Smooth muscle cell (in vitro differentiated cells): ENCODE data around the gene COL8A2. TPM values are rescaled to one million over a fixed set of nuclear protein-coding genes. Genes with fewer than 3 reads are reported as not detected.

Experiments used
- DNase-seq: peaks from one replicate; lab custom pipeline; 2025; ENCODE audit not compliant: unreplicated experiment; lab: John Stamatoyannopoulos, UW
- H2AFZ ChIP-seq: fragments of 200-600 bp; sonication (generic); 2 replicates; pipeline ENCODE4 v1.6.0; 2016; ENCODE audit warnings: antibody characterized with exemption, low read depth, mild to moderate bottlenecking
- H3F3A ChIP-seq: fragments of 200-600 bp; sonication (generic); 2 replicates; pipeline ENCODE4 v1.6.0; 2017; ENCODE audit warnings: antibody characterized with exemption, low read depth
- H3K27ac ChIP-seq: fragments of 200-600 bp; sonication (generic); 2 replicates; pipeline ENCODE4 v1.5.1; 2016; ENCODE audit warnings: low read depth, mild to moderate bottlenecking
- H3K27me3 ChIP-seq: fragments of 200-600 bp; sonication (generic); 2 replicates; pipeline ENCODE4 v1.6.1; 2016; ENCODE audit warnings: low read depth, mild to moderate bottlenecking
- H3K36me3 ChIP-seq: fragments of 200-600 bp; sonication (generic); 2 replicates; pipeline ENCODE4 v1.5.1; 2016; ENCODE audit warnings: low read depth
- H3K4me1 ChIP-seq: fragments of 200-600 bp; sonication (generic); 2 replicates; pipeline ENCODE4 v1.5.1; 2016; ENCODE audit warnings: low read depth
- H3K4me2 ChIP-seq: fragments of 200-600 bp; sonication (generic); 2 replicates; pipeline ENCODE4 v1.6.0; 2016; ENCODE audit warnings: mild to moderate bottlenecking
- H3K4me3 ChIP-seq: fragments of 200-600 bp; sonication (generic); 2 replicates; pipeline ENCODE4 v1.5.1; 2016; ENCODE audit warnings: mild to moderate bottlenecking
- H3K79me2 ChIP-seq: fragments of 200-600 bp; sonication (generic); 2 replicates; pipeline ENCODE4 v1.6.0; 2016; ENCODE audit warnings: low read depth, mild to moderate bottlenecking
- H3K9ac ChIP-seq: fragments of 200-600 bp; sonication (generic); 2 replicates; pipeline ENCODE4 v1.6.0; 2016; ENCODE audit warnings: low read depth
- H3K9me3 ChIP-seq: fragments of 200-600 bp; sonication (generic); replicated peaks from 2 replicates; pipeline ENCODE4 v1.5.1; 2016; ENCODE audit warnings: low read depth
- H4K20me1 ChIP-seq: fragments of 200-600 bp; sonication (generic); 2 replicates; pipeline ENCODE4 v1.6.0; 2016; ENCODE audit warnings: low read depth
- WGBS: methylation state at CpG from one replicate; pipeline ENCODE4 v1.1.7; 2016; ENCODE audit warnings: low lambda C conversion rate; 5-methylcytosine and 5-hydroxymethylcytosine counted together
- polyA plus RNA-seq: library from polyadenylated mRNA; unstranded; fragments of >200 nt; fragmentation: Nextera tagmentation; extraction: Ambion mirVana; gene quantifications from 2 replicates; pipeline ENCODE4 v1.2.1, GENCODE V29; 2016
- total RNA-seq: library from RNA; depleted of rRNA; stranded (reverse); fragments of >200 nt; gene quantifications from 2 replicates; pipeline ENCODE4 v1.2.3, GENCODE V29; 2014
- TF ChIP-seq, protein P1 (sequence below): fragments of 200-600 bp; sonication (generic); IDR thresholded peaks from 2 replicates; pipeline ENCODE4 v1.5.1; 2017; ENCODE audit warnings: borderline replicate concordance, mild to moderate bottlenecking, antibody characterized with exemption; ENCODE audit not compliant: insufficient read depth, poor library complexity, severe bottlenecking

The COL8A2 gene
- total and polyA plus RNA-seq, 2 experiments from 2014 or later = 21.7 to 59.0 TPM

DNA sequence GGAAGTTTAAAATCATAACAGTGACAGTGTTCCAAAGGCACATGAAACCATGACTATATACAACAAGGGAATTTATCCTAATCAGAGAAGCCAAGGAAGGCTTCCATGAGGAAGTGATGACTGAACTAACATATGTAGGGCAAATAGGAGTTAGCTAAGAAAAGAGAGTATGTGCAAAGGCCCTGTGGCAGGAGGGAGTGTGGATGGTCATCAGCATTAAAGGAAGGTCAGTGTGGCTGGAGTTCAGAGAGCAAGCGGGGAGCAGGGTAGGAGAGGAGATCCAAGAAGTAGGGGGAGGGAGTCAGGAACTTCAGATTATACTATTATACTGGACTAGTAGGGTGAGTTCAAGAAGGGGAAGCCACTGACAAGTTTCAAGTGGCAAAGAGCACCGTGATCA, 39.3 kb upstream of the COL8A2 start:
- H3K9ac ChIP-seq = no peak overlapping the region
- peaks cover 11% of the 10 kb centered on the region for H3F3A ChIP-seq
- peaks cover 16% of the 10 kb centered on the region for H3K4me1 ChIP-seq
- H2AFZ ChIP-seq = no peak overlapping the region
- TF ChIP-seq, protein P1, sequence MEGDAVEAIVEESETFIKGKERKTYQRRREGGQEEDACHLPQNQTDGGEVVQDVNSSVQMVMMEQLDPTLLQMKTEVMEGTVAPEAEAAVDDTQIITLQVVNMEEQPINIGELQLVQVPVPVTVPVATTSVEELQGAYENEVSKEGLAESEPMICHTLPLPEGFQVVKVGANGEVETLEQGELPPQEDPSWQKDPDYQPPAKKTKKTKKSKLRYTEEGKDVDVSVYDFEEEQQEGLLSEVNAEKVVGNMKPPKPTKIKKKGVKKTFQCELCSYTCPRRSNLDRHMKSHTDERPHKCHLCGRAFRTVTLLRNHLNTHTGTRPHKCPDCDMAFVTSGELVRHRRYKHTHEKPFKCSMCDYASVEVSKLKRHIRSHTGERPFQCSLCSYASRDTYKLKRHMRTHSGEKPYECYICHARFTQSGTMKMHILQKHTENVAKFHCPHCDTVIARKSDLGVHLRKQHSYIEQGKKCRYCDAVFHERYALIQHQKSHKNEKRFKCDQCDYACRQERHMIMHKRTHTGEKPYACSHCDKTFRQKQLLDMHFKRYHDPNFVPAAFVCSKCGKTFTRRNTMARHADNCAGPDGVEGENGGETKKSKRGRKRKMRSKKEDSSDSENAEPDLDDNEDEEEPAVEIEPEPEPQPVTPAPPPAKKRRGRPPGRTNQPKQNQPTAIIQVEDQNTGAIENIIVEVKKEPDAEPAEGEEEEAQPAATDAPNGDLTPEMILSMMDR = no peak
- 98% methylated on average over 2 of the region's 2 CpGs for WGBS
- H4K20me1 ChIP-seq = peaks cover 100% of the 10 kb centered on the region
- no peak overlapping the region for H3K4me2 ChIP-seq
- H3K27ac ChIP-seq = peak overlapping the region; percentile 17
- DNase-seq = no peak
- H3K79me2 ChIP-seq = peaks cover 100% of the 10 kb centered on the region
- H3K4me3 ChIP-seq = no peak overlapping the region
- H3K27me3 ChIP-seq = no peaks in the 10 kb centered on the region
- H3K36me3 ChIP-seq = no peaks in the 10 kb centered on the region
- no peaks in the 10 kb centered on the region for H3K9me3 ChIP-seq

DNA sequence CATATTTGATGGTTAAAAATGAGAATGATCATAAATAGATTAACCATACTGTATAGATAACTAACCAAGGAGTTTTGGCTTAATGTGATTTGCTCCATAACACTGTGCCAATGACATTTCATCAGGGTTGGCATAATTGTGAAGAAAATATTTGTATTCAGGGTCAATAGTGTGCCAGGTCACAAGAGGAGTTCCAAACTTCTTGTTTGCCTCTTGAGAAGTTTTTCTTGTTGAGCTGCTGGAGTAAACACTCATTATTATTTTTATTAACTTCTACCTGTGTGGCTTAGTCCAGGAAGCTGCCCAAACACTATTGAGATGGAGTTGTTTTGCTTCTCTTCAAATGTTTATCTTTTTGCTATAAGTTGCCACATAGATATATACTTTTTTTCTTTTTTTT, 38.4 kb upstream of the COL8A2 start:
- Histone ChIP-seq H3K79me2 (peaks cover 100% of the 10 kb centered on the region), H2AFZ (no peak overlapping the region), H3K27ac (peak overlapping the region; percentile 82), H3K9ac (no peak overlapping the region), H4K20me1 (peaks cover 100% of the 10 kb centered on the region), H3K36me3 (no peaks in the 10 kb centered on the region), H3K4me2 (no peak overlapping the region), H3K27me3 (no peaks in the 10 kb centered on the region), H3K9me3 (no peaks in the 10 kb centered on the region), H3K4me3 (no peak overlapping the region), H3K4me1 (peaks cover 19% of the 10 kb centered on the region), H3F3A (peaks cover 14% of the 10 kb centered on the region)
- DNase-seq = no peak
- TF ChIP-seq, protein P1 = no peak

DNA sequence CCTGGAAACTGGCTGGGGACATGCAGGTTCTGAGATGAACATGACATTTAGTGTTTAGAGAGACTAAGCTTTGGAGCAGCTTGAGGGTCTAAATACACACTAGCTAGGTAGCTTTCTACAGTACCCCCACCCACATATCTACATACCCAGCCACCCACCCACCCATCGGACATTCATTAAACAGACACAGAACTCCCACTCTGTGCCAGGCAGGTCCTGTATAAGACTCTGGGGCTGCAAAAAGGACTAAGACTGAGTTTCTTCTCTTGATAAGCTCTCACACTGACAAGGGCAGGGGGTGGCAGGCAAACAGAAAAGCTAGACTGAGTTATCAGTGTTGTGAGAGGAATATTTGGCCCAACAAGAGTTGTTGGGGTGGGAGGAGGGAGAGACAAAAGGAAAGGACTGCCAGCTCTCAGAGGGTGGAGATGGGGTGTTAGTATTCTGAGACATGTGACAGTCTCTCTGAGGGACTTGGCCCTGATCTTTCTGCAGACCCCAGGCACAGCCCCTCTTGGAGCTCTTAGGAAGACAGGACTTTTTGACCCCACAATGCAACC, 37.7 kb upstream of the COL8A2 start:
- H3K4me1 ChIP-seq = peaks cover 26% of the 10 kb centered on the region
- H4K20me1 ChIP-seq = peaks cover 100% of the 10 kb centered on the region
- H3K36me3 ChIP-seq = no peaks in the 10 kb centered on the region
- no peaks in the 10 kb centered on the region for H3K27me3 ChIP-seq
- H3K27ac ChIP-seq = peak overlapping the region; percentile 82
- H3K4me2 ChIP-seq = no peak overlapping the region
- 82% methylated on average over 1 of the region's 1 CpG for WGBS
- H3K79me2 ChIP-seq = peaks cover 100% of the 10 kb centered on the region
- H2AFZ ChIP-seq = no peak overlapping the region
- no peak overlapping the region for H3K4me3 ChIP-seq
- H3F3A ChIP-seq = peaks cover 14% of the 10 kb centered on the region
- no peaks in the 10 kb centered on the region for H3K9me3 ChIP-seq
- TF ChIP-seq, protein P1 = no peak
- H3K9ac ChIP-seq = peak overlapping the region; percentile 33
- no peak for DNase-seq
